ENCODE measurements around the gene KRT12.

DNA sequence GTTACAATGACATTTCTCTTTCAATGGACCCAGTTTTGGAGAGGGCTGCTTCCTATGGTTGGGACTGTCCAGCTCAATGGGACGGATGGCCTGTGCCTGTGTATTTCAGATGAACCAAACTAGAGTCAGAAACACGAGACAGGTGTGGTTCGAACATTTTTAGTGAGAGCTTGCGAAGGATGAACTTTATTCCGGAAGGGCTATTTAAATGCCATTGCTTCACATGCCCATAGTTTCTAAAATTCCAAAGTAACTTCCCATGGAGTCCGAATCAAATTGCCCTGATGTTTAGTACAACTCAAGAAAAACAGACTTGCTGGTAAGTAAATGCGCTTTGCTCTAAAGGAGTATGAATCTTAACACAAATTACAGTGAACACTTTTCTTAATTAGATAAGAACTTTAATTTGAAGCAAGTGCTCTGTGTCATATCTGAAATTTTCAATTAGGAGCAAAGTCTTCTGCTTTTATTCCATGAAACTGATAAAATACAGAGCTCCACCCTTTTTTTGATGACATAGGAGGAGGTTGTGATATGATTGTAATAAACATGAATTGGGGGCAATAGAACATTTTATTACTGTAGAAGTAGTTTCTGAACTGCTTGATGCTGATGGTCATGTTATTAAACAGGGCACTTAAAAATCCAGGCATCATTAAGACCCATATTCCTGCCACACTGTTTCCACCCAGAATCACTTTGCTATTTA is 16.8 kb upstream of the KRT12 start:
- TF ChIP-seq, protein P1, sequence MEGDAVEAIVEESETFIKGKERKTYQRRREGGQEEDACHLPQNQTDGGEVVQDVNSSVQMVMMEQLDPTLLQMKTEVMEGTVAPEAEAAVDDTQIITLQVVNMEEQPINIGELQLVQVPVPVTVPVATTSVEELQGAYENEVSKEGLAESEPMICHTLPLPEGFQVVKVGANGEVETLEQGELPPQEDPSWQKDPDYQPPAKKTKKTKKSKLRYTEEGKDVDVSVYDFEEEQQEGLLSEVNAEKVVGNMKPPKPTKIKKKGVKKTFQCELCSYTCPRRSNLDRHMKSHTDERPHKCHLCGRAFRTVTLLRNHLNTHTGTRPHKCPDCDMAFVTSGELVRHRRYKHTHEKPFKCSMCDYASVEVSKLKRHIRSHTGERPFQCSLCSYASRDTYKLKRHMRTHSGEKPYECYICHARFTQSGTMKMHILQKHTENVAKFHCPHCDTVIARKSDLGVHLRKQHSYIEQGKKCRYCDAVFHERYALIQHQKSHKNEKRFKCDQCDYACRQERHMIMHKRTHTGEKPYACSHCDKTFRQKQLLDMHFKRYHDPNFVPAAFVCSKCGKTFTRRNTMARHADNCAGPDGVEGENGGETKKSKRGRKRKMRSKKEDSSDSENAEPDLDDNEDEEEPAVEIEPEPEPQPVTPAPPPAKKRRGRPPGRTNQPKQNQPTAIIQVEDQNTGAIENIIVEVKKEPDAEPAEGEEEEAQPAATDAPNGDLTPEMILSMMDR (IDR thresholded peaks at IDR 0.05): no peak
- TF ChIP-seq POLR2AphosphoS5 (IDR thresholded peaks at IDR 0.05; ENCODE audit: insufficient read depth in 1 of 2, low read depth in 1 of 2): no peak
